ENCODE measurements around the gene ZNF195. TPM values are rescaled to one million over a fixed set of nuclear protein-coding genes. Genes with fewer than 3 reads are reported as not detected.
"Not testable (repeated sequence)": the region's sequence is repeated elsewhere in the genome, so short reads cannot be mapped to it uniquely, and the experiment has no call there.

Gene ZNF195
- polyA plus RNA-seq, 6 donors from 2014 or later: 21.7 to 33.2 (median 28.0) TPM

DNA sequence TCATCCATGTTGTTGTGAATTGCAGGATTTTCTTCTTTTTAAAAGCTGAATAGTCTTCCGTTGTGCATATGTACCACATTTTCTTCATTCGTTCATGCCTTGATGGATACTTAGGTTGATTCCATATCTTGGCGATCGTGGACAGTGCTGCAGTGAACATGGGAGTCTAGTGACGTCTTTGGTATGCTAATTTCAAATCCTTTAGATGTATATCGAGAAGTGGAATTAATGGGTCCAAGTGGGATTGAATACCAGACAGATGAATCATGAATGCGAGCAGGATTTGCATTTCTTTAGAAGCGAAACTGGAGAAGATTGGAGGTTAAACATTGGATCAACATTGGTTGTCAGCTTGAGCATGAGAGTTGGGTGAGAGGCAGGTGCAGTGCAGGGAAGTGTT, 45.8 kb downstream of the ZNF195 start:
- H3K9me3 Mint-ChIP-seq; H3K4me3 Mint-ChIP-seq; ATAC-seq (ENCODE audit: low read depth in 2 of 2); H3K27me3 Mint-ChIP-seq; H3K27ac Mint-ChIP-seq; H3K4me1 Mint-ChIP-seq; H3K36me3 Mint-ChIP-seq; DNase-seq: not testable (repeated sequence)

DNA sequence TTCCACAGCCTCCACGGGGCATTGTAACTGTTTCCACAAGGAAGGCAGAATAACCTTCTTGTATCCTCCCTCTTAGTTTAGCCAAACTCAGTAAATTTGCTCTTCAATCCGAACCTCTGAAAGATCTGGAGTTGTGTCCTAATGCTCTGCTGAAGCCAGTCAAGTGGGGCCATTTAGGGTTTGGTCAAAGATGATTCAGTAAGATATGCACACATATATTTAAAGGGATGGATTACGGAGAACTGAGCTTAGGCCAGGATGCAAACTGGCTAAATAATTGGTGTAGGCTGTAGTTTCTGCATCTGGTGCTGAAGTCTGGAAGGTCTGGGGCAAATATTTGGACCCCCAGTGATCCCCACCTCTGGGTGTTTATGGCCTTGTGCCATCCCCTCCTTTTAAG, 47.9 kb downstream of the ZNF195 start:
- H3K9me3 Mint-ChIP-seq; H3K4me3 Mint-ChIP-seq; H3K27ac Mint-ChIP-seq; H3K4me1 Mint-ChIP-seq; H3K36me3 Mint-ChIP-seq; H3K27me3 Mint-ChIP-seq; ATAC-seq (ENCODE audit: low read depth in 2 of 2); DNase-seq: not testable (repeated sequence)

DNA sequence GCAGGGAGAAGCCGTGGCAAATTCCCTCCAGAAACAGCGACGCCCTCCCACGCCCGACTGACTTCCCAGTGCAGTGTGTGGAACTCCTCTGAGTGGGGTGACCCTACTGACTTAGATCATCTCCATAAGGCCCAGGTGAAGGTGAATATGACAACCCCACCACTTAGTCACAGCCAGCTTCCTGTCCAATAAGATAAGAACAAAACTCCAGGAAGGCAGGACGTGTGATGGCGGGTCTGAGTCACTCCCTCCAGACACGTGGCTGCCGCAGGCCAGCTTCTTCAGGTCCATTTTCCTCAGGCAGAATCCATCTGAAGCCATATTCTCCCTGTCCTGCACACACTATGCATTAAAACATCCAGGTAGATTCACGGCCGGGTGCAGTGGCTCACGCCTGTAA, 48.9 kb downstream of the ZNF195 start:
- DNase-seq; ATAC-seq (ENCODE audit: low read depth in 2 of 2); H3K4me3 Mint-ChIP-seq; H3K4me1 Mint-ChIP-seq; H3K27me3 Mint-ChIP-seq; H3K9me3 Mint-ChIP-seq; H3K27ac Mint-ChIP-seq; H3K36me3 Mint-ChIP-seq: not testable (repeated sequence)

DNA sequence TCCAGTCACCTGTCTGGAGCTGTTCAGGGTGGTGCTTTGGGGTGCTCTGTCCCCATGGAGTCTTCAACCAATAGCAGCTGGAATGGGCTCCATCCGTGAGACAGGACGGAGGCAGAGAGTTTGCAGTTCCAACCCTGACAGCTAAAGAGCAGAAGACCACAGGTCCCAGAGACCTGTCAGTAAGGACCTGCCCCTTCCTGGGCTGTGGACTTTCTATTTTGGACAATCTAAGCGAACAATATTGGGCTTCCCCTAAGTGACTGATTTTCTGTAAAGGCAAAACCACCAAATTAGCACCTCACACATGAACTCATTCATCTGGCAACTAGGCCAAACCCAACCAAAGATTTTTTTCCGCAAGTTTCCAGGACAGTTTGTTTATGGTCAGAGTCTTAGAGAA, 50.4 kb downstream of the ZNF195 start:
- H3K9me3 Mint-ChIP-seq; ATAC-seq (ENCODE audit: low read depth in 2 of 2); H3K4me1 Mint-ChIP-seq; H3K4me3 Mint-ChIP-seq; H3K27me3 Mint-ChIP-seq; H3K36me3 Mint-ChIP-seq; H3K27ac Mint-ChIP-seq; DNase-seq: not testable (repeated sequence)

DNA sequence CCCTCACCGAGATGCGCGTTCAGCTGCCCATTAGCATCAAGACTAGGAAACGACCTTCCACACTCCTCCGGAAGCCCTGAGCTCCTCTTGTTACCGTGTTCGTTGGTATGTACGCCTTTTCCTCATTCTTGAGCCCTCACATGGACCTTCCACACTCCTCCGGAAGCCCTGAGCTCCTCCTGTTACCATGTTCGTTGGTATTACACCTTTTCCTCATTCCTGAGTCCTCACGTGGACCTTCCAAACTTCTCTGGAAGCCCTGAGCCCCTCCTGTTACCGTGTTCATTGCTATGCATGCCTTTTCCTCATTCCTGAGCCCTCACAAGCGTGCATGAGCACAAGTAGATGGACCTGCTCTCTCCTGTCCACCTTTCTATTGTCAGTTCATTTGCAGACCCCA, 52.5 kb downstream of the ZNF195 start:
- not testable (repeated sequence) for H3K4me1 Mint-ChIP-seq; H3K9me3 Mint-ChIP-seq; ATAC-seq (ENCODE audit: low read depth in 2 of 2); H3K27me3 Mint-ChIP-seq; H3K36me3 Mint-ChIP-seq; H3K27ac Mint-ChIP-seq; H3K4me3 Mint-ChIP-seq; DNase-seq

DNA sequence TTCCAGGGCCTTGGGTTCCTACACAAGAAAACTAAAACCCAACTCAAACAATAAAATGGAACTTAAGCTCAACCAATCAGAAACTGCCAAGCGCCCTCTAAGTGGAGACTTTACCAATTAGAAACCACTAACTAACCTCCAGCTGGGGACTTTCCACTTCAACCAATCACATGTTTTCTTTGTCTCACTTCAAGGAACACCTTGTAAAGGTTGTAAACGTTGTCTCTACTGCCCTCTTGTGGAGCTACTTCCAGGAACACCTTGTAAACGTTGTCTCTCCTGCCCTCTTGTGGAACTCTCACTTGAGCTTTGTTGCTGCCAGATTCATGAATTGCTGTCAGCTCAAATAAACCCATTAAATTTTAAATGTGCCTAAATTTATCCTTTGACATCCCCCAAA, 54.2 kb downstream of the ZNF195 start:
- not testable (repeated sequence) for H3K27ac Mint-ChIP-seq, H3K4me3 Mint-ChIP-seq, H3K9me3 Mint-ChIP-seq, H3K4me1 Mint-ChIP-seq, H3K36me3 Mint-ChIP-seq, DNase-seq, H3K27me3 Mint-ChIP-seq
- peak; percentile 49 to 62 for ATAC-seq (ENCODE audit: low read depth in 2 of 2)

Other genes with a start within 250 kb of the ZNF195 start
- gene OSBPL5, start 213.8 kb downstream of the ZNF195 start, polyA plus RNA-seq (ENCODE audit: low read depth in 6 of 6): under 1 TPM in 2 of 6 donors, not detected in 4; 0.12 to 0.25 TPM
- gene MRGPRG, start 160.3 kb downstream of the ZNF195 start, polyA plus RNA-seq (ENCODE audit: low read depth in 6 of 6): not detected
- gene MRGPRE, start 146.7 kb downstream of the ZNF195 start, polyA plus RNA-seq (ENCODE audit: low read depth in 6 of 6): not detected

Measured in naive B cell (primary cell).